ENCODE measurements around the gene PSMC1. TPM values are rescaled to one million over a fixed set of nuclear protein-coding genes. Genes with fewer than 3 reads are reported as not detected.

PSMC1 gene
- total RNA-seq, 1 experiment from 2014 or later, result 147 TPM

DNA sequence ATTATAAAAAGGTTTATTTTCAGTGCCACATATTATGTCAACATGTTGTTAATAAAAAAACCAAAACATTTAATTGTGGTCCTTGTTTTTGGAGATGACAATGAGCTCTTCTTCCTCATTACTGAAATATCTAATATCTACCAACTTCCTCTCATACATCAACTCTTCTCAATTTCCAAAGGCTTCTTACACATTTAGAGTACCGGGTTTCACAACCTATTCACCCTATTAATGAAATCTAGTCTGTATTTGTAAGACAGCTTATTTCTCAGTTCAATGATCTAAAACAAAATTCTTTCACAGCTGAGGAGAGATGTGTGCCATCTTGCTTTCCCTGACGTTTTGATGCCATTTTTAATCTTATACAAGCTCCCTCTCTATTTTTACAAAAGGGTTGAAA, 60.9 kb downstream of the PSMC1 start:
- H3K9me3 Mint-ChIP-seq (ENCODE audit: low read depth, unreplicated experiment), result peaks cover 2% of the 10 kb centered on the region
- intact Hi-C loops (cut with micrococcal nuclease; ENCODE audit: unreplicated experiment), result no loop called here
- DNase-seq, result no peak
- TF ChIP-seq, protein P1, sequence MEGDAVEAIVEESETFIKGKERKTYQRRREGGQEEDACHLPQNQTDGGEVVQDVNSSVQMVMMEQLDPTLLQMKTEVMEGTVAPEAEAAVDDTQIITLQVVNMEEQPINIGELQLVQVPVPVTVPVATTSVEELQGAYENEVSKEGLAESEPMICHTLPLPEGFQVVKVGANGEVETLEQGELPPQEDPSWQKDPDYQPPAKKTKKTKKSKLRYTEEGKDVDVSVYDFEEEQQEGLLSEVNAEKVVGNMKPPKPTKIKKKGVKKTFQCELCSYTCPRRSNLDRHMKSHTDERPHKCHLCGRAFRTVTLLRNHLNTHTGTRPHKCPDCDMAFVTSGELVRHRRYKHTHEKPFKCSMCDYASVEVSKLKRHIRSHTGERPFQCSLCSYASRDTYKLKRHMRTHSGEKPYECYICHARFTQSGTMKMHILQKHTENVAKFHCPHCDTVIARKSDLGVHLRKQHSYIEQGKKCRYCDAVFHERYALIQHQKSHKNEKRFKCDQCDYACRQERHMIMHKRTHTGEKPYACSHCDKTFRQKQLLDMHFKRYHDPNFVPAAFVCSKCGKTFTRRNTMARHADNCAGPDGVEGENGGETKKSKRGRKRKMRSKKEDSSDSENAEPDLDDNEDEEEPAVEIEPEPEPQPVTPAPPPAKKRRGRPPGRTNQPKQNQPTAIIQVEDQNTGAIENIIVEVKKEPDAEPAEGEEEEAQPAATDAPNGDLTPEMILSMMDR (IDR thresholded peaks at IDR 0.05; ENCODE audit: unreplicated experiment), result no peak
- no peak overlapping the region for H3K4me3 Mint-ChIP-seq (ENCODE audit: low read depth, unreplicated experiment)
- H3K27ac Mint-ChIP-seq (ENCODE audit: unreplicated experiment), result no peak overlapping the region
- BruUV-seq (replicated peaks), result no TSS peak
- peaks cover 13% of the 10 kb centered on the region for H3K36me3 Mint-ChIP-seq (ENCODE audit: insufficient read depth, unreplicated experiment)
- CTCF ChIA-PET, result no interaction called here
- H3K4me1 Mint-ChIP-seq (ENCODE audit: low read depth, unreplicated experiment), result no peaks in the 10 kb centered on the region
- no peaks in the 10 kb centered on the region for H3K27me3 Mint-ChIP-seq (ENCODE audit: unreplicated experiment)

DNA sequence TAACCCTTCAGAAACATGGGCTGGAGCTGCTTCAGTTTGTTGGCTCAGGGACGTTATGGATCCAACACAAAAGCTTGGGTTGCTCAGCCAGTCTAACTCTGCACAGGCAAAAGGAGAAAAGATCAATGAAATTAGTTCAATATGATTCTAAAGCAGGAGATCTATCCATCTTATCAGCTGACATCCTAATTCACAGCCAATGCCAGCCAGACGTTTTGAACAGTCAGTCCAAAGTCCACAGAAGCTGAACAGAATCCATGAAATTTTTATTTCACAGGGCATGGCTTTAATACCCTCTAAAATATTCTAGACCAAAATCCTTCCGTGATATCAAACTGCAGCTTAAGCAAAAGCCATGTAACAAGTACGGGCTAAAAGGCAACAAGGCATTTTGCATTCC, 61.7 kb downstream of the PSMC1 start:
- Mint-ChIP-seq H3K4me3 (ENCODE audit: low read depth, unreplicated experiment) (no peak overlapping the region), H3K4me1 (ENCODE audit: low read depth, unreplicated experiment) (no peaks in the 10 kb centered on the region), H3K9me3 (ENCODE audit: low read depth, unreplicated experiment) (peaks cover 2% of the 10 kb centered on the region), H3K36me3 (ENCODE audit: insufficient read depth, unreplicated experiment) (peaks cover 13% of the 10 kb centered on the region), H3K27me3 (ENCODE audit: unreplicated experiment) (no peaks in the 10 kb centered on the region), H3K27ac (ENCODE audit: unreplicated experiment) (no peak overlapping the region)
- no peak for DNase-seq
- TF ChIP-seq, protein P1 (IDR thresholded peaks at IDR 0.05; ENCODE audit: unreplicated experiment), result no peak
- CTCF ChIA-PET, result no interaction called here
- BruUV-seq (replicated peaks), result no TSS peak
- intact Hi-C loops (cut with micrococcal nuclease; ENCODE audit: unreplicated experiment), result no loop called here

DNA sequence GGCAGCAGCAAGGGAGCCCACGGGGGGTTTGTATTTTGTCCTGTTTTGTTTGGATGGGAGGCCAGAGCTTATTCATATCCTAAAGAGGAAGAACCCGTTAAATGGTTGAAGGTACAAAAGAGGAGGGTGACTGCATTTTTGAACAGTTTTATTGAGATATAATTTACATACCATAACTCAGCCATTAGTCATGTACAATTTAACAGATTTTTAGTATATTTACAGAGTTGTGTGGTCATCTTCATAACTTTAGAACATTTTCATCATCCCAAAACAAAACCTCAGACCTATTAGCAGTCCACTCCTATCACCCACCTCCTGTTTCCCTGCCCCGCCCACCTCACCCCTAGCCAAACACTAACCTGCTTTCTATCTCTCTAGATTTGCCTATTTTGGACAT, 62.8 kb downstream of the PSMC1 start:
- BruUV-seq (replicated peaks), result no TSS peak
- DNase-seq, result no peak

DNA sequence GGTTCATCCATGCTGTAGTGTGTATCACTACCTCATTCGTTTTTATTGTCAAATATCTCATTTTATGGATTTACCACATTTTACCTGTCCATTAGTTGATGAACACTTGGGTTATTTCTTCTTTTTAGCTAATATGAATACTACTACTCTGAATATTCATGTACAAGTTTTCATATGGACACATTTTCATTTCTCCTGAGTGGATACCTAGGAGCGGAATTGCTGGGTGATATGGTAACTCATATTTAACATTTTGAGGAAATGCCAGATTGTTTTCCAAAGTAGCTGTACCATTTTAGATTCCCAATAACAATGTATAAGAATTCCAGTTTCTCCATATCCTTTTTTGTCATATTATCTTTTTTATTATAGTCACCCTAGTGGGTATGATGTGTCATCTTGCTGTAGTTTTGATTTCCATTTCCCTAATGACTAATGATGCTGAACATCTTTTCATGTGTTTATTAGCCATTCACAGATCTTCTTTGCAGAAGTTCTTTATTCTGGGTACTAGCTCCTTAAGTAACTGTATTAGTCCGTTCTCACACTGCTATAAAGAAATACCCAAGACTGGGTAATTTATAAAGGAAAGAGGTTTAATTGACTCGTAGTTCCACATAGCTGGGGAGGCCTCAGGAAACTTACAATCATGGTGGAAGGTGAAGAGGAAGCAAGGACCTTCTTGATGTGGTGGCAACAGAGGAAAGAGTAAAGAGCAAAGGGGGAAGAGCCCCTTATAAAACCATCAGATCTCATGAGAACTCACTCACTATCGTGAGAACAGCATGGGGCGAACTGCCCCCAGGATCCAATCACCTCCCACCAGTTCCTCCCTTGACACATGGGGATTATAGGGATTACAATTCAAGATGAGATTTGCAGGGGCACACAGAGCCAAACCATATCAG, 63.5 kb downstream of the PSMC1 start:
- BruUV-seq (replicated peaks), result no TSS peak
- Mint-ChIP-seq H3K4me3 (ENCODE audit: low read depth, unreplicated experiment) (no peak overlapping the region), H3K4me1 (ENCODE audit: low read depth, unreplicated experiment) (no peaks in the 10 kb centered on the region), H3K36me3 (ENCODE audit: insufficient read depth, unreplicated experiment) (peaks cover 13% of the 10 kb centered on the region), H3K27ac (ENCODE audit: unreplicated experiment) (no peak overlapping the region), H3K27me3 (ENCODE audit: unreplicated experiment) (no peaks in the 10 kb centered on the region), H3K9me3 (ENCODE audit: low read depth, unreplicated experiment) (peaks cover 2% of the 10 kb centered on the region)
- TF ChIP-seq, protein P1 (IDR thresholded peaks at IDR 0.05; ENCODE audit: unreplicated experiment), result no peak
- CTCF ChIA-PET, result no interaction called here
- no peak for DNase-seq
- intact Hi-C loops (cut with micrococcal nuclease; ENCODE audit: unreplicated experiment), result no loop called here

More for the DNA sequence above, 62.8 kb downstream of the PSMC1 start:
- H3K36me3 Mint-ChIP-seq (ENCODE audit: insufficient read depth, unreplicated experiment), result peaks cover 13% of the 10 kb centered on the region
- peaks cover 2% of the 10 kb centered on the region for H3K9me3 Mint-ChIP-seq (ENCODE audit: low read depth, unreplicated experiment)
- intact Hi-C loops (cut with micrococcal nuclease; ENCODE audit: unreplicated experiment), result no loop called here
- TF ChIP-seq, protein P1 (IDR thresholded peaks at IDR 0.05; ENCODE audit: unreplicated experiment), result no peak
- H3K27me3 Mint-ChIP-seq (ENCODE audit: unreplicated experiment), result no peaks in the 10 kb centered on the region
- H3K4me3 Mint-ChIP-seq (ENCODE audit: low read depth, unreplicated experiment), result no peak overlapping the region
- no peak overlapping the region for H3K27ac Mint-ChIP-seq (ENCODE audit: unreplicated experiment)
- CTCF ChIA-PET, result no interaction called here
- H3K4me1 Mint-ChIP-seq (ENCODE audit: low read depth, unreplicated experiment), result no peaks in the 10 kb centered on the region
